IMR-90 (cell line): ENCODE measurements around the gene RAB4B.

Source experiments
- MAFK ChIP-seq: IDR thresholded peaks from 2 replicates; pipeline ENCODE4 v1.6.1; 2012; ENCODE audit warnings: low read depth, low read length, improper control_type of control experiment
- MAZ ChIP-seq: IDR thresholded peaks from 2 replicates; pipeline ENCODE4 v1.6.1; 2012; ENCODE audit warnings: low read depth, mild to moderate bottlenecking, low read length, improper control_type of control experiment, moderate library complexity, borderline replicate concordance
- POLR2A ChIP-seq: IDR thresholded peaks from 2 replicates; pipeline ENCODE4 v1.6.1; 2012; ENCODE audit warnings: mild to moderate bottlenecking, low read depth, low read length
- RAD21 ChIP-seq: IDR thresholded peaks from 2 replicates; pipeline ENCODE4 v1.6.1; 2012; ENCODE audit warnings: low read length, improper control_type of control experiment
- TF ChIP-seq, protein P1 (sequence below): conservative IDR thresholded peaks from 2 replicates; pipeline ENCODE4 v1.5.1; 2012; ENCODE audit warnings: mild to moderate bottlenecking, low read depth, low read length, improper control_type of control experiment

DNA sequence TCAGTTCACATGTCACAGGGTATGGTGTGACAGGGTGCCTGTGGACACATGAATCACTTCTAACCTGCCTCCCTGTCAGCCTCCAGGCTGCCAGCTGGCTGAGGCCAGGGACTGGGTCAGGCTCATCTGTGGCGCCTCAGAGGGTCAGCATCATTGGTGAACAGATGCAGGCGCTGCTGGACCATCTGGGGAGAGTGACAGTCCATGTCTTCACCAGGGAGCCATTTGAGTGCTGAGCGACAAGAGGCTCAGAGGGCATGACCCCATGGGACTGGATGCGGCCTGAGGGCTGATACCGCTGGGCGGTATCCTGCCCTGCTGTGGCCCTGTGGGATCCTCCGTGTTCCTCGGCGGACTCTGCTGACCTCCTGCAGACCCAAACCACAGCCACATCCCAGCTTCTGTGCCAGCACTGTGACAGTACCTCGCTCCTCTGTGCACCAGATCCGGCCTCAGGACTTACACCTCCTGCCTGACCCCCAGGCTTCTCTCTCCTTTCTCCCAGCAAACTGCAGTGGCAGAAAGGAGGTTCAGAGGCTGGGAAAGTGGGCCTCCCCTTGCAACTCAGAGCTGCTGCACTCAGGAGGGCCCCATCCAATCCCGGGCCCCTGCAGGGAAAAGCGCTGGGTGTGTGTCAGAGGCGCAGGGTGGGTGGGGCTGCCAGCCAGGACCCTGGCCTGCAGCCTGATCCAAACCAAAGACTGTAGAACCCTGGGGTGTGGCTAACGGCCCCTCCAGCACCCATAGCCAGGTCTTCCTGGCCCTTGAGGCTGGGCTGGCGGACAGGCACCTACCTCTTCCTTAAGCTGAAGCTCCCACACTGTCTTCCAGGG, 38.0 kb upstream of the RAB4B start:
- TF ChIP-seq, protein P1, sequence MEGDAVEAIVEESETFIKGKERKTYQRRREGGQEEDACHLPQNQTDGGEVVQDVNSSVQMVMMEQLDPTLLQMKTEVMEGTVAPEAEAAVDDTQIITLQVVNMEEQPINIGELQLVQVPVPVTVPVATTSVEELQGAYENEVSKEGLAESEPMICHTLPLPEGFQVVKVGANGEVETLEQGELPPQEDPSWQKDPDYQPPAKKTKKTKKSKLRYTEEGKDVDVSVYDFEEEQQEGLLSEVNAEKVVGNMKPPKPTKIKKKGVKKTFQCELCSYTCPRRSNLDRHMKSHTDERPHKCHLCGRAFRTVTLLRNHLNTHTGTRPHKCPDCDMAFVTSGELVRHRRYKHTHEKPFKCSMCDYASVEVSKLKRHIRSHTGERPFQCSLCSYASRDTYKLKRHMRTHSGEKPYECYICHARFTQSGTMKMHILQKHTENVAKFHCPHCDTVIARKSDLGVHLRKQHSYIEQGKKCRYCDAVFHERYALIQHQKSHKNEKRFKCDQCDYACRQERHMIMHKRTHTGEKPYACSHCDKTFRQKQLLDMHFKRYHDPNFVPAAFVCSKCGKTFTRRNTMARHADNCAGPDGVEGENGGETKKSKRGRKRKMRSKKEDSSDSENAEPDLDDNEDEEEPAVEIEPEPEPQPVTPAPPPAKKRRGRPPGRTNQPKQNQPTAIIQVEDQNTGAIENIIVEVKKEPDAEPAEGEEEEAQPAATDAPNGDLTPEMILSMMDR: no peak
- TF ChIP-seq RAD21: no peak
- no peak for TF ChIP-seq POLR2A
- TF ChIP-seq MAZ: no peak
- no peak for TF ChIP-seq MAFK
